HG03039 (cell line): ENCODE measurements around the gene NHSL2.

Experiments used
- ATAC-seq: cut with Tn5 transposase; IDR thresholded peaks from one replicate; pipeline ENCODE4 v1.9.1; 2021; ENCODE audit warnings: mild to moderate bottlenecking, moderate library complexity; ENCODE audit not compliant: unreplicated experiment

NHSL2 gene

GRCh38 chrX:72102126-72102525 lies 191.5 kb downstream of the NHSL2 start:
- ATAC-seq = no peak

DNA sequence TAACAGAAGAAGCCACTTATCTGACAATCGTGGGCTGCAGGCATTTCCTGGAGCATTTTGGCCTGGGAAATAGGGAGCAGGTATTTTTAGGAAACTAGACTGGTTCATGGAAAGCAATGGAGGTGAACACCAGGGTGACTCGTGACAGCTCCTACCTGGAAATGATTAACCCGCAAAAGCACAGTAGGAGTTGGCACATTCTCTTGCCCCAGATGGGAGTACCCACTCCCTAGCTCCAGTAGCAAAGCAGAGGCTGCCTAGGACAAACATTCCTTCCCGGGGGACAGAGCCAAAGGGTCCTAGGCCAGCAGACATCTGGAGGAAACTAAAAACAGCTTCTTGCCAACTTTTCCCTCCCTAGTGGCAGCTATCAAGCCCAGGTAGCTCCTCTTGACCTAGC lies 192.1 kb downstream of the NHSL2 start:
- no peak for ATAC-seq

DNA sequence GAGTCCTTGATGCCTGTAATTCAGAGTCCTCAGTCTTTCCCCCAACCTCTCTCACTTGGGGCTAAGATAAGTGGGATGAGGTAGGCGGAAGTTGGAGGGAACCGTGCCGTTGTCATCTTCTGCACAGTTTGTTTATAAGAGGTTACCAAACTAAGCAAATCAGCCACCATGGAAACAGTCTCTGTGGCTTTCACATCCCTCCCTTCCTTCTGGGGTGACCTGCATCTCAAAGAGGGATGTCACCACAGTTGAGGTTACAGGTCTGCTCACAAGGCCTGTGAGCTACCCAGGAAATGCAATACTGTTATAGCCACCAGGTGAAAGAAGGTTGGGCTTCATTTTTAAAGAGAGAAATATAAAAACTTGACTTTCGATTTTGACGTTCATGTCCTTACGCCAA lies 194.8 kb downstream of the NHSL2 start:
- peak; percentile 46 for ATAC-seq

DNA sequence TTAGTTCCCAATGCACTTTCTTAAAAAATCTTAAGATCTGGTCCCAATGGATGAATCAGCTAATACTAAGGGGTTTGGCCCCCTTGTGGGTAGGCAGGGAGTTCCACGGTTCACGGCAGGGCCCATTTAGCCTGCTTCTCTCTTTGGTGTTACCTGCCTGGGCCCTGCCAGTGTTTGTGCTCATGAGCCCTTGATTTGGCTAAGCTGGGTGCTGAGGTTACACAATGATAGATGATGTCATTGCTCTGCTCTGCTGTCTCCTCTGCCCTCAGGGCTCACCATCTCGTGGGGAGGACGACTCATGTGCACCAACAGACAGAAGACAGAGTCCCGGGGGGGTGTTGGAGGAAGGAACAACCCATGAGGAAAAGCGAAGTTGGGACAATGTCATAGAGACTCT lies 196.7 kb downstream of the NHSL2 start:
- ATAC-seq = no peak

GRCh38 chrX:72107841-72108595 lies 197.4 kb downstream of the NHSL2 start:
- ATAC-seq = no peak

- ATAC-seq = no peak
Measured at GRCh38 chrX:72108666-72109065, 198.0 kb downstream of the NHSL2 start.

- no peak for ATAC-seq
Measured at GRCh38 chrX:72110051-72110875, 199.6 kb downstream of the NHSL2 start.

- ATAC-seq = no peak
Measured at GRCh38 chrX:72110876-72111708, 200.4 kb downstream of the NHSL2 start.

DNA sequence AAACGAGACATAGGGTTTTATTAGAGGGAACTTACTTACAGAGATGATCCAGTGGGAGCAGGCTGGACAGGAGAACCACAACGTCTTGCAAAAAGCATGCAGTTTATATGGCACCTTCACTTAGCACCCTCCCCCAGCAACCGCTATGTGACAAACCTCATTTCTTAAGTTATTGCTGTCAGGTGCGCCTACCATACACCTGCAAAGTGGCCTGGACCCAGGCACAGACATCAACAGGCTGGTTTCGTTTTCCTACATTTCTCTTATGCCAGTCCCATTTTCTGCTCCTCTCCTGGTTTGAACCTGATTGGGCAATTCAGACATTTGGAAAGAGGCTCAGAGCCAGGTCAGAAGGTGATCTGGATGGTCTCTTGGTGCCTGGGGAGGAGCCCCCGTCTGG lies 202.8 kb downstream of the NHSL2 start:
- no peak for ATAC-seq

- no peak for ATAC-seq
Measured at GRCh38 chrX:72114306-72114705, 203.7 kb downstream of the NHSL2 start.

GRCh38 chrX:72114807-72115206 lies 204.2 kb downstream of the NHSL2 start:
- no peak for ATAC-seq

- no peak for ATAC-seq
Measured at GRCh38 chrX:72115380-72115779, 204.7 kb downstream of the NHSL2 start.

- no peak for ATAC-seq
Measured at GRCh38 chrX:72117636-72118210, 207.1 kb downstream of the NHSL2 start.

DNA sequence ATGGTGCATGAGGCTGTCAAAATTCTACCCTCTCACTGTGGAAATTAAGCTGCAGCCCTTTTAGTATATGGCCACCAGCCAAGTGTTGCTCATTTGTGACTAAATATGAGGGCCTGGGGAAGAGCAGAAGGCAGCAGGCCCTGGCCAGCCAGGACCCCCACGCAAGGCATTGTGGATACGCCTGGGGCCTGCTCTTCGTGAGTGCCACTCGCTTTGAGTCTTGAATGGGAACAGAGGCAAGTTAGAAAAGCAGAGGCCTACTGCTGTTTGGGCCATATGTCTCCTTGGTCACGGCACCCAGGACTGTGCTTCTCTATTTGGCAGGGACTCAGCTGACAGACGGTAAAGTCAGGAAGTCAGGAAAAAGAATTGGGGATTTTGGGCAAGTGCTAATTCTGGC lies 210.2 kb downstream of the NHSL2 start:
- ATAC-seq = no peak

DNA sequence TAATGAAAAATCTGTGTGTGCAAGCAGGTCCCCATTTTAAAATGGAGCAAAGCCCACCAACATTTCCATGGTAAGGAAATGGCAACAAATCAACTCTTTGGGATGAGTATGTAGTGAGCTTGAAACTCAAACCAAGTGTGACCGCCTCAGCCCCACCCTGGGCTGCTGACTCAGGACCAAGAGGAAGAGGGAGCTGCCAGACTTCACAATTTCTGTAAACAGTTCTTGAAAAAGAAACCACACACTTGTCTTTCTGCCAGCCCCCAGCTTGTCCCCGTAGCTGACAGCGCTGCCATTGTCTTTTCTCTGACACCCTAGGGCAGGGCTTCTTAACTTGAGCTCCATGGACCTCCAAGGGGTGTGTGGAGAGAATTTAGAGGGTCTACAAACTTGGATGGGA lies 210.7 kb downstream of the NHSL2 start:
- no peak for ATAC-seq

- no peak for ATAC-seq
Measured at GRCh38 chrX:72122621-72123337, 212.1 kb downstream of the NHSL2 start.

DNA sequence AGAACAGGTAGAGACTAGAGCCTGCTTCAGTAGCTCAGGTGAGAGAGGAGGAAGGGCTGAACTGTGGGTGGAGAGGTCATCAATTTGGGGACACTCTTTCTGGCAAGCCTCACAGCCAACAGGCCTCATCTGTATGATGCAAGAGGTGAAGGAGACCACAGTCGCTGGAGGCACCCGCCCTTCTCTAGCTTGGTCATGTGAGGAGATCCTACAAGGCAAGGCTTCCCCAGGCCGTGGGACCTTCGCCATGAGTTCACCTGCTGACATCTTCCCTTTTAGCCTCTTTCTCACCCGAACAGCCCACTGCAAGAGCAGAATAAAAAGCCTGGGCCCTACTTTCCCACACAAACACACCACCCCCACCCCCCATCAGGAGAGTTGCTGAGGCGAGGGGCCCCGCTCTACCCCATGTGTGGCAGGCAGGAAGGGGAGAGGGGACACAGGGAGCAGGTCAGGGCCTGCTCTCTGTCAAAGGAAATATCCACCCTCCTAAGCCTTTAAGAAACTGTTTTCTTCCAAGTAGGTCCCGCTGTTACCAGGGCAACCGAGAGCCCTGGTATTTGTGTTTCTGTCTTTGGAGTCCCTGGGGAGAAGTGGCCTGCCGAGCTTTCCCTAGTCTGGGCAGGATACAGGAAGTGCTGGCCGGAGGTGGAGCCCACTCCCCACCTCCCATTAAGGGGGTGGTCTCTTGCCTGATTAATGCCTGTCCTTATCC lies 213.0 kb downstream of the NHSL2 start:
- no peak for ATAC-seq

DNA sequence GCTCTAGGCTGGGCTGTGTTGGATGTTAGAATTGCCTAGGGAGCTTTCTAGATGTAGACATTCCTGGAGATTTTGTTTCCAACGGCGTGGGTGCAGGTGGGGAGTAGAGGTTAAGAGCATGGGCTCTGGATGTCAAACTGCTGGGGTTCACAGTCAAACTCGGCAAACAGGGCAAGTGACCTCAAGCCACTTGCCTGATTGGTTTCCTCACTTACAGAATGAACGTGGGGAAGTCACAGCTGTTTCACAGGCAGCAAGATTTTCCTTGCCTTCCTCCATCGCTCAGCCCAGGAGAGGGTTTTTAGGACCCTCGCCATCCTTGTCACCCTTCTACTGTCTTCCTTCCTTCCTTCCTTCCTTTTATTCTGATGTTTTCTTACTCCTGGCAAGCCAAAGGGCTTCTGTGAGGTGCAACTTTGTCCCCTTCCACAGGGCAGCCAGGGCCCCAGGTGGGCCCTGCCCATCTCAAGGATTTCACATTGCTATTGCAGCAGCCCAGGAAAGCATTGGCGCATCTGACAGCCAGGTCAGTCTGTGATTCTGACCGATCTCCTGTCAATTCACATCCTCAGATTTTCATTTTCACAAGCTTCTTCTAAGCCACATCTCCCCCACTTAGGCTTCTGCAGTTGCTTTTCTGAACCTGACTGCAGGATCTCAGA lies 214.0 kb downstream of the NHSL2 start:
- ATAC-seq = no peak

GRCh38 chrX:72125331-72126047 lies 214.8 kb downstream of the NHSL2 start:
- no peak for ATAC-seq
